Erythroblast (primary cell): Measurements from ENCODE around the gene DCHS1.

Experiments used
- GATA1 ChIP-seq: IDR thresholded peaks from 2 replicates; pipeline ENCODE4 v1.6.1; 2011; ENCODE audit warnings: low read depth, mild to moderate bottlenecking, control low read depth, low read length, moderate library complexity
- POLR2A ChIP-seq: IDR thresholded peaks from 2 replicates; pipeline ENCODE4 v1.6.1; 2011; ENCODE audit warnings: mild to moderate bottlenecking, low read length

DNA sequence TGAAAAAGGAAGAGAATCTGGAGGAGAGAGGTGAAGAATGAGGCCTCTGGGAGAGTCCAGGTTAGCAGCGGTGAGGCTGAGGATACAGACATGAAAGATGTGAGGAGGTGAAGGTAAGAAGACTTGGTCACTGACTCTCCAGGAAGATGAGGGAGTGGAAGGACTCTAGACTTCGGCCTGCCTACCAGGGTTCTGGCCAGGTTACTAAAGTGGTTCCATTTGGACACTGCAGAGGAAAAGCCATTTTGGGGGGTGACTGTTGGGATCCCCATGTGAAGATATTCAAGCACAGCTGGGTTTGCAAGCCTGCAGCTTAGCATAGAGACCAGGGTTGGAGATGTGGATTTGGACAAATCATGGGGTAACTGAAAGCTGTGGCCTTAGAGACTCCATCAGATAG, 7.8 kb downstream of the DCHS1 start:
- TF ChIP-seq POLR2A: no peak
- no peak for TF ChIP-seq GATA1
